CD4-positive, alpha-beta T cell treated with Interleukin-2 at 100 ng/mL for 4 hours (primary cell): ENCODE results near the gene PREB.
"Not testable (repeated sequence)": the region's sequence is repeated elsewhere in the genome, so short reads cannot be mapped to it uniquely, and the experiment has no call there.

ENCODE experiments used
- DNase-seq: peaks from one replicate; pipeline ENCODE4 v3.0.0-alpha.2; 2020; ENCODE audit warnings: low spot score

Gene PREB

GRCh38 chr2:27127883-27128667 lies 6.4 kb downstream of the PREB start:
- no peak for DNase-seq

DNA sequence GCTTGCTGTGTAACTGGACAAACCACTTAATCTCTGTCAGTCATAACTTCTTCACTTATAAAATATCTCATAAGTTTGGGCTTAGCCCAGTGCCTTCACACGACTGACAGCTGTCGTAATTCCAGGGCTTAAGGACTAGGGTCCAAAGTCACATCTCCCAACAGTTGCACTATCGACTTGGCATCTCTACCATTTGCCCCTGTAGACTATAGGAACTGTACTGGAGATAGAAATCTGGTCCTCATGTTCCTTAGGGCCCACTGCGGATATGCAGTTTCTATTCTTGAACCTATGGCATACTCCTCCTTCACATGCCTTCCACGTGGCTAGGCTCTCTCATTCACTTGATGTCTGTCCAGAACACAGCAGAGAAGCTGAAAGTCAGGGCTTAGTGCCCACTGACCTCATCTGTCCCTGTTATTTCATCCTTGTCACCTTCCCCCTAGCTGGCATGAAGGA lies 8.2 kb downstream of the PREB start:
- no peak for DNase-seq

DNA sequence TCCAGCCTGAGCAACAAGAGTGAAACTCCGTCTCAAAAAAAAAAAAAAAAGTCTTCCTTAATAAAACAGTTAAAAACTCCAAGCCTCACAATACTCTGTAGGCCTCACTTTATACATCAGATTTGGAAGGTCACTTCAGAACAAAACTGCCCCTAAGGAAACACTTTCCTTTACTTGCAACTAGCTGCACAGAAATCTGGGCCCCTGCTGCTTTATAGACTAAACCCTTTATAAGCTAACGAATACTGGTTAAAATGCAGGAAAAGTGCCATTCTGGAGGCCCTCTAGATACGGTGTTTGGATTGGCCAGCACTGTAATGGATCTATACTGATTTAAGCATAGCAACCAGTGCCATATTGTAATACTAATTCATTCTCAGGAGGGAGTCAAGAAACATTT lies 9.3 kb downstream of the PREB start:
- DNase-seq = no peak

GRCh38 chr2:27123302-27124150 lies 10.9 kb downstream of the PREB start, which contains the start of gene ABHD1:
Gene ABHD1, plus strand, starts transcription at chr2:27123815. Its CDS starts 134 bp downstream, at chr2:27123949.
- peak; percentile 60 for DNase-seq

DNA sequence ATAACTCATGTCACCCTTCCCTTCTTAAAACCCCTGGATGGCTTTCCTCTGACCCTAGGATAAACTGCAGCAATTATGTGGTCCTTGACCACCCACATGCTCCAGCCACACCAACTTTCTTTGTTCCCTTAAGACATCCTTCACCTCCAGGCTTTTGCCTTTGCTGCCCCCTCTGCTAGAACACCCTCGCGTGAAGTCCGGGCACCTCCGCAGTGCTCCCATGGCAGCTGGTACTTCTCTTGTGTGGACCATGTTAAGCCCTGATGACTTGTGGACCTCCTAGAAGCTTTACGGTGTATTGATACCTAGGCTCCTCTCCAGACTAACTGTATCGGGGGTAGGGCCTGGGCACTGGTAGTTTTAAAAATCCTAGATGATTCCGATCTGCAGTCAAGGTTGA lies 11.6 kb downstream of the PREB start:
- DNase-seq = no peak

- no peak for DNase-seq
Observed at GRCh38 chr2:27121906-27122305, 12.5 kb downstream of the PREB start.

DNA sequence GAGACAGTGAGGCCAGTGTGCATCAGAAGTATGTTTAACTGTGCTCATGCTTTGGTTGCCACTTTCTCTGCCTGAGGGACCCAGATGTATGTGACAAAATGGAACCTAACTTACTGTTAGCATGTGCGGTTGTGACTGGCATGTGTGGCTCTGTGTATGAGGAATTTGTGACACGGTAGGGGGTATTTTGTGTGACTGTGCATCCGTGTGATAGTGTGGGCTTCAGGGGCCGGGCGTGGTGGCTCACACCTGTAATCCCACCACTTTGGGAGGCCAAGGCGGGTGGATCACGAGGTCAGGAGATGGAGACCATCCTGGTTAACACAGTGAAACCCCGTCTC lies 15.1 kb downstream of the PREB start:
- not testable (repeated sequence) for DNase-seq

DNA sequence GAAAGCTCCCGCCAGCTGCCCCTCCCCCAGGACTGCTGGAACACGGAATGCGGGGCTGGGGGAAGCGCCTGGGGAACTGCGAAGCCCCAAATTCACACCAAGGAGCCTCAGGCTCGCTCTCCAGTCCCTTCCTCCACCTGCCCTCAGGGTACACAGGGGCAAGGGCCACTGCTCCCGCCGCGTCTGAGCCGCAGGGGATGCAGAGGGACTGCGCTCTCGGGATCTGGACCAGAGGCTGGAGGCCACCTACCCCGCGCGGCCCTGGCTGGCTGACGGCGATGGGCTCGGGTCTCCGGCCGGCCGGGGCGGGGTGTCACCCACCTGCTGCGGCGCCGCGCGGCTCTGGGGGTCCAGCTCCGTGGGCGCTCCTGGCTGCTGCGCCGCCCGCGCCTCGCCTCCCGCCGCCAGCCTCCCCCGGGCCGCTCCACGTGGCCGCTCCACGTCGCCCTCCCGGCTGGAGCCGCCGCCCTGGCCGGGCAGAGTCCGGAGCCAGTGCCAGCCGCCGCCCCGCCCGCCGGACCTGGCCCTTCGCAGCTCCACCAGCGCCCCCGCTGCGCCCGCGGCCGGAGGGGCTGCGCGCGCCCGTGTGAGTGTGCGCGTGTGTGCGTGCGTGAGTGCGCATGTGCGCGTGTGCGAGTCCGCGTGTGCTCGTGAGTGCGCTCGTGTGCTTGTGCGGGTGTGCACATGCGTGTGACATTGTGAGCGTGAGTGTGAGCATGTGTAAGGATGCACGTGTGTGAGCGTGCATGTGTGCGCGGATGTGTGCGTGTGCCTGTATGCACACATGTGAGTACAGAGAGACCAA lies 15.7 kb downstream of the PREB start, which contains the start of gene CGREF1:
TSS of gene CGREF1 (minus strand) at position 604 of the 805 bp plus-strand sequence. CDS start 14,762 bp downstream, outside the sequence.
- no peak for DNase-seq

DNA sequence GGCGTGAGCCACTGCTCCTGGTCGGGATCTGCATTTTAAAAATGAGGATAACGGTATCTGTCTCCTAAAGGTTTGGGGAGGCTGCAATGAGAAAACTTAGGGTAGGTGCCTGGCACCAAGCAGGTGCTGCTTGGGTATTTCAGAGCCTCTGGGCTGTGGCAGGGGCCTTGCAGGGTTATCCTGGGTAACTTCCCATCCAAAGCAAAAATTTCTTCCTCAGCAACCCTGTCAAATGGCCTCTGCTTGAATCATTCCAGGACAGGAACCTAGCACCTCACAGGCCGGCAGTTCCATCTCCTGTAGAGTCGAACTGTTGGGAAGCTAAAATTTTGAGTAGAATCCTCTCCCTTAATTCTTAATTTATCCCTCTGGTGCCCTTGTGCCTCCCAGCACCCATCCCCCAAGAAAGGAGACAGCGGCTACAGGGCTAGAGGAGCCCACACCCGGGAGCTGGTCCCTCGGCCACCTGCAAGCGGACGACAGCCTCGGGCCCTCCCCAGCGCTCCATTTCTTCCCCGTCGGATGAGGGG lies 16.4 kb downstream of the PREB start:
- DNase-seq = no peak

DNA sequence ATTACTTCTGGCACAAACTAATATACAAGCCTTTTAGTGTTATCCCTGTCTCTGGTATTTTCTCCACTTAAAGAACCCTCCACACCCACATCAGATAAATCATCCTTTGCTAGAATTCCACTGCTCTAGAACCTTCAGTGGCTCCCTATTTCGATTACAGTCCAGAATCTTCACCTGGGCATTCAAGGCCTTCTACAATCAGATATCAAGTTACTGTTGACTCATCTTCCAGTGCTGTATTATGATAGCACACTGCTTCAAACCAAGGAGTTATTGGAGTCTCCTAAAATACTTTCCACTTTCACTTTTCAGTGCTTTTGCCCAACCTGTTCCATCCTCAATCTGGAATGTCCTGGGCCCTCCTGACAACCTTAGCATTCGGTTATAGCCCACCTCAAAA lies 18.9 kb downstream of the PREB start:
- no peak for DNase-seq

GRCh38 chr2:27111392-27112078 lies 22.9 kb downstream of the PREB start:
- DNase-seq = not testable (repeated sequence)

DNA sequence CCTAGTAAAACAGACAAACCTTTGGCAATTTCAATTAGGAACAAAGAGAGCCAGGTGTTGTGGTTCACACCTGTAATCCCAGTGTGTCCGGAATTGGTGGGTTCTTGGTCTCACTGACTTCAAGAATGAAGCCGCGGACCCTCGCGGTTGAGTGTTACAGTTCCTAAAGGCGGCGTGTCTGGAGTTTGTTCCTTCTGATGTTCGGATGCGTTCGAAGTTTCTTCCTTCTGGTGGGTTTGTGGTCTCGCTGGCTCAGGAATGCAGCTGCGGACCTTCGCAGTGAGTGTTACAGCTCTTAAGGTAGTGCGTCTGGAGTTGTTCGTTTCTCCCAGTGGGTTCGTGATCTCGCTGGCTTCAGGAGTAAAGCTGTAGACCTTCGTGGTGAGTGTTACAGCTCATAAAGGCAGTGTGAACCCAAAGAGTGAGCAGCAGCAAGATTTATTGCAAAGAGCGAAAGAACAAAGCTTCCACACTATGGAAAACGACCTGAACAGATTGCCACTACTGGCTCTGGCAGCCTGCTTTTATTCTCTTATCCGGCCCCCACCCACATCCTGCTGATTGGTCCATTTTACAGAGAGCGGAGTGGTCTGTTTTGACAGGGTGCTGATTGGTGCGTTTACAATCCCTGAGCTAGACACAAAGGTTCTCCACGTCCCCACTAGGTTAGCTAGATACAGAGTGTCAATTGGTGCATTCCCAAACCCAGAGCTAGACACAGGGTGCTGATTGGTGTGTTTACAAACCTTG lies 23.7 kb downstream of the PREB start:
- DNase-seq = not testable (repeated sequence)

- no peak for DNase-seq
Observed at GRCh38 chr2:27109083-27109482, 25.4 kb downstream of the PREB start.

GRCh38 chr2:27108221-27108620 lies 26.2 kb downstream of the PREB start:
- DNase-seq = no peak

DNA sequence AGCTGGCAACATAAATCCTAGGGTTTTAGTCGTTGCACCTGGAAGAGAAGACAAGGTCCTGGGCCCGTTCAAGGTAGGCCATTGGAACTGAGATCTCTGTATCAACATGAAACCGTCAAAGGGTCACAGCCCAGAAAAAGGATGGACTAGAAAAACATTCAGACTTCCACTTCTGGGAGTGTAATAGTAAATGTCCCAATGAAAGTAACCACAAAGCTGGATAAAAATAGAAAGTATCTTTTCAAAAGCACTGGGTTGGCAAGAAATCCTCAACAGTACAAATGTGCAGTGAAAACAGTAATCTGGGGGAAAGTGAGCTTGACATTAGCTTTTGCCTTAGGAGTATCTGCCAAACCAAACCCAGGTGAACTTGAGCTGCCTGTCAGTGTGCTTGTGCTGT lies 28.5 kb downstream of the PREB start:
- DNase-seq = no peak

DNA sequence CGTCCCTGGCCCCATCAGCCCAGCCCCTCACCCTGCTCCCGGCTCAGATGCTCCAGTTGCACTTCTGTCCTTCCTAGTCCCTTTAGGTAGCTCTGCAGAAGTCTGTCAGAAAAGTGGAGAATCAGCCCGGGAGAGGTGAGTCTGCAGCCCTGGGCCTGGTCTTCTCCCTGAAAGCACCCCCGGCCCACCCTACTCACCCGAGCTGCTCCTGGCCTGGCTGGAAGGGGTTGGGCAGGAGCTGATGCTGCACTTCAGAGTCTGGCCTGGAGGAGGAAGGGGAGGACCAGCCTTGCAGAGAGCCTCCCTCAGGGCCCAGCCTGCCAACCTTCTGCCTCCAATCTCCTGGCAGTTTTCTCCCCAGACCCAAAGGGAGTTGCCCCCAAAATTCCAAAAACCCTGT lies 32.1 kb downstream of the PREB start:
- no peak for DNase-seq

DNA sequence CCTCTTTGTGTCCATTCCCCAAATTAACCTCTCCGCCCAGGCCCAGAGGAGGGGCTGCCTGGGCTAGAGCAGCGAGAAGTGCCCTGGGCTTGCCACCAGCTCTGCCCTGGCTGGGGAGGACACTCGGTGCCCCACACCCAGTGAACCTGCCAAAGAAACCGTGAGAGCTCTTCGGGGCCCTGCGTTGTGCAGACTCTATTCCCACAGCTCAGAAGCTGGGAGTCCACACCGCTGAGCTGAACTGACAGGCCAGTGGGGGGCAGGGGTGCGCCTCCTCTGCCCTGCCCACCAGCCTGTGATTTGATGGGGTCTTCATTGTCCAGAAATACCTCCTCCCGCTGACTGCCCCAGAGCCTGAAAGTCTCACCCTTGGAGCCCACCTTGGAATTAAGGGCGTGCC lies 34.4 kb downstream of the PREB start:
- DNase-seq = no peak

- no peak for DNase-seq
Observed at GRCh38 chr2:27099334-27099955, 35.0 kb downstream of the PREB start.

GRCh38 chr2:27097341-27097740 lies 37.1 kb downstream of the PREB start:
- DNase-seq = no peak

DNA sequence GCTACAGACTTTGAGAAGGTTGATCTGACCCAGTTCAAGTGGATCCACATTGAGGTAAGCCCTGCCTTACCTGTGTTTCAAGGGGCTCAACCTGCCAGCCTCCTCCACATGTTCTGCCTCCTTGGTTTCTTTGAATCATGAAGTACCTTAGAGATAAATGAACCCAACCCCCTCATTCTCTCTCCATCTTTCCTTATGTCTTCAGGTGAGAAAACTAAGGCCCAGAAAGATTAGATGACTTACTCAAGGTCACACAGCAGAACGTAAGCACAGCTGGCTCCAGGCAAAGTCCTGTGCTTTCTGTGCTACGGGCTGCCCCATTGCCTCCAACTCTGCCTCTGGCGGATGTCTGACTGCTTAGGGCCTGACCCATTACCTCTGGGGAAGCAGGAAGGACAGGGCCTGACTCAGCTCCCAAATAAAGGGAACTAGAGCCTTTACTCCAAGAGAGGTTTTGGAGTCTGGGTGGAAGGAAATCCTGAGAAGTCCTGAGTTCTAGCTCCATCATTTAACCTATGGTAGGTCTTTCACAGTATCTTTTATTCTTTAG lies 37.6 kb downstream of the PREB start:
- no peak for DNase-seq
